H1 (cell line): ENCODE measurements around the gene CFAP74. TPM values are rescaled to one million over a fixed set of nuclear protein-coding genes. Genes with fewer than 3 reads are reported as not detected.

ENCODE experiments used
- JUN ChIP-seq: IDR thresholded peaks from 2 replicates; pipeline ENCODE4 v1.6.1; 2011; ENCODE audit warnings: low read depth, mild to moderate bottlenecking, improper control_type of control experiment, low read length
- SP4 ChIP-seq: IDR thresholded peaks from 2 replicates; pipeline ENCODE4 v1.6.1; 2012; ENCODE audit warnings: low read length, inconsistent platforms
- polyA plus RNA-seq, 7 experiments: library from polyadenylated mRNA; depleted of rRNA in 3 of 7; stranded (reverse) in 5 of 7; unstranded in 2 of 7; fragments of >200 nt in 5 of 7; fragments of 200-250 nt in 2 of 7; gene quantifications; 1 replicate in 5 of 7; 2 replicates in 1 of 7; 4 replicates in 1 of 7; pipeline versions ENCODE4 v1.2.1 to v1.2.3, GENCODE V29; 2011 to 2013; ENCODE audit warnings: missing spikeins in 2 of 7, mixed read lengths in 2 of 7
- total RNA-seq: library from RNA; stranded (reverse); fragmentation: NEBNext Ultra II Directional; extraction: Animal tissue kit (Norgen Biotek cat#: 25700); gene quantifications from 2 replicates; pipeline ENCODE4 v1.2.1, GENCODE V29; 2021

The CFAP74 gene
- total and polyA plus RNA-seq, 2 of the 8 experiments (the other 6 are each of a cell fraction or from before 2014, with no cell fraction given) = 0.09 to 0.20 TPM

GRCh38 chr1:1899967-1900327, 103.6 kb downstream of the CFAP74 start (continued):
- TF ChIP-seq JUN (no peak), SP4 (no peak)
